Measurements from ENCODE around the gene RNF4. TPM values are rescaled to one million over a fixed set of nuclear protein-coding genes. Genes with fewer than 3 reads are reported as not detected.

The RNF4 gene
- total RNA-seq, 4 donors from 2014 or later, result 29.6 to 38.1 (median 32.6) TPM

DNA sequence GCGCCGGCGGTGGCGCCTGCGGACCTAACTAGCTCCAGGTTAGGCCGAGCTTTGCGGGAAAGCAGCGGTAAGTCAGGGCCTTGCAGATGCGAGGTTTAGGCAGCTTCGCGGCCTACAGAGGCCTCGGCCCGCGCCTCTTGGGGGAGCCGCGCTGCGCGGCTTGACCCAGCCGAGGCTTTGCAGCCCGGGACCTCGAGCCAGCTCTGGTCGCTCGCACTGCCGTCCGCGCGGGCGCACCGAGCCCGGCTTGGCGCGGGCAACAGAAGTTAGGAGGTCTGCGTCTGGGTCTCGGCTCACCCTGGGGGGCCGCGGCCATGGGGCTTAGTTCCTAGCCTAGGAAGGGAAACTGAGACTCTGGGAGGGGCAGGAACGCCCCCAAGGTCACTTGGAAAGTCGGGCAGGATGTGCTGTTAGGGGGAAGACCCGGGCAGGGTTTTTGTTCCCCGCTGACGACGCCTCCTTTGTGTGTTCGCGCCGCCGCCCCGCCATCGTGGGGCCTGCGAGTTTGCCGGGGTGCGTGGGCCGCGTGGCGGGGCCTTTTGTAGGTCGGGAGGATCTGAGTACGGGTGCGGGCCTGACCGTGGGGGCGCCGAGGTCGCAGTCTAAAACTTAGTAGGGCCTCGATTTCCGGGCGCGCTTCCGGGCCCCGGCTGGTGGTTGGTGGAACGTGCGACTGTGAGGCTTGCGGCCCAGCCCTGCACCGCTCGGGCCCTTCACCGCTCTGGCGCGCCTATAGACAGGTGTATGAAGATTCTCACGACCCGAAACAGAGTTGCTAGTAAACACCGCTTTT, 482 bp downstream of the RNF4 start:
- intact Hi-C loops (cut with DNase I), result no loop called here
- DNase-seq, result peak; percentile 13
- no peak for TF ChIP-seq POLR2A (IDR thresholded peaks at IDR 0.05)
- TF ChIP-seq, protein P1, sequence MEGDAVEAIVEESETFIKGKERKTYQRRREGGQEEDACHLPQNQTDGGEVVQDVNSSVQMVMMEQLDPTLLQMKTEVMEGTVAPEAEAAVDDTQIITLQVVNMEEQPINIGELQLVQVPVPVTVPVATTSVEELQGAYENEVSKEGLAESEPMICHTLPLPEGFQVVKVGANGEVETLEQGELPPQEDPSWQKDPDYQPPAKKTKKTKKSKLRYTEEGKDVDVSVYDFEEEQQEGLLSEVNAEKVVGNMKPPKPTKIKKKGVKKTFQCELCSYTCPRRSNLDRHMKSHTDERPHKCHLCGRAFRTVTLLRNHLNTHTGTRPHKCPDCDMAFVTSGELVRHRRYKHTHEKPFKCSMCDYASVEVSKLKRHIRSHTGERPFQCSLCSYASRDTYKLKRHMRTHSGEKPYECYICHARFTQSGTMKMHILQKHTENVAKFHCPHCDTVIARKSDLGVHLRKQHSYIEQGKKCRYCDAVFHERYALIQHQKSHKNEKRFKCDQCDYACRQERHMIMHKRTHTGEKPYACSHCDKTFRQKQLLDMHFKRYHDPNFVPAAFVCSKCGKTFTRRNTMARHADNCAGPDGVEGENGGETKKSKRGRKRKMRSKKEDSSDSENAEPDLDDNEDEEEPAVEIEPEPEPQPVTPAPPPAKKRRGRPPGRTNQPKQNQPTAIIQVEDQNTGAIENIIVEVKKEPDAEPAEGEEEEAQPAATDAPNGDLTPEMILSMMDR (IDR thresholded peaks at IDR 0.05), result peak in 1 of 6 experiments; percentile 6
- Histone ChIP-seq H3K9me3 (no peaks in the 10 kb centered on the region), H3K36me3 (peaks cover 0 to 35% (median 5%) of the 10 kb centered on the region in 3 donors), H3K27me3 (no peaks in the 10 kb centered on the region), H3K27ac (peak overlapping the region; percentile 94 to 97 (median 94)), H3K4me3 (peak overlapping the region; percentile 75 to 98 (median 92)), H3K4me1 (peaks cover 6 to 51% (median 23%) of the 10 kb centered on the region in 3 donors)
- 1% methylated on average over 21 to 42 of the region's 78 CpGs for WGBS, 2 donors

DNA sequence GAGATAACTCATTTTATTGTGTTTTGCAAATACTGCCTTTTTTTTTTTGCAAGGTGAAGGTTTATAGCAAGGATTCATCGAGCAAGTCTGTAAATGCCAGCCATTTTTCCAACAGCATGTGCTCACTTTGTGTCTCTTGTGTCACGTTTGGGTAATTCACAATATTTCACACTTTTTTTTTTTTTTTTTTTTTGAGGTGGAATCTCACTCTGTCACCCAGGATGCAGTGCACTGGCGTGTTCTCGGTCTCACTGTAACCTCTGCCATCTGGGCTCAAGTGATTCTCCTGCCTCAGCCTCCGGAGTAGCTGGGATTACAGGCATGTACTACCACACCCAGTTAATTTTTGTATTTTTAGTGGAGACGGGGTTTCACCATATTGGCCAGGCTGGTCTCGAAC, 1.9 kb downstream of the RNF4 start:
- no peak for TF ChIP-seq POLR2A (IDR thresholded peaks at IDR 0.05)
- TF ChIP-seq, protein P1 (IDR thresholded peaks at IDR 0.05), result no peak
- Histone ChIP-seq H3K4me3 (peak overlapping the region in 3 of 4 donors; percentile 85 to 98 (median 98)), H3K36me3 (peaks cover 0 to 43% (median 5%) of the 10 kb centered on the region in 3 donors), H3K9me3 (no peaks in the 10 kb centered on the region), H3K27me3 (no peaks in the 10 kb centered on the region), H3K4me1 (peaks cover 6 to 58% (median 23%) of the 10 kb centered on the region in 3 donors), H3K27ac (peak overlapping the region in 1 of 4 donors; percentile 94)
- intact Hi-C loops (cut with DNase I), result no loop called here
- WGBS, 2 donors, result 65 to 72% methylated on average over 7 of the region's 7 CpGs
- DNase-seq, result no peak

DNA sequence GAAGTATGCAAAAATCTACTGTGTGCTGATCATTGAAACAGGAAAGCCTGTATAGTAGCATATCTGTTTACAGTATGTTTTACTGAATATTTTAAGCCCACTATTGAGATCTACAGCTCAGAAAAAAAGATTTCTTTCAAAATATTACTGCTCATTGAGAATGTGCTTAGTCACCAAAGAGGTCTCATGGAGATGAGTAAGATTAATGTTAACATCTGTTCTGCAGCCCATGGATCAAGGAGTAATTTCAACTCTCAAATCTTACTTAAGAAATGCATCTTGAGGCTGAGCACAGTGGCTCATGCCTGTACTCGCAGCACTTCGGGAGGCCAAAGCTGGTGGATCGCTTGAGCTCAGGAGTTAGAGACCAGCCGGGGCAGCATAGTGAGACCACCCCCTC, 3.3 kb downstream of the RNF4 start:
- H3K4me1 ChIP-seq, result peaks cover 6 to 70% (median 23%) of the 10 kb centered on the region in 3 donors

DNA sequence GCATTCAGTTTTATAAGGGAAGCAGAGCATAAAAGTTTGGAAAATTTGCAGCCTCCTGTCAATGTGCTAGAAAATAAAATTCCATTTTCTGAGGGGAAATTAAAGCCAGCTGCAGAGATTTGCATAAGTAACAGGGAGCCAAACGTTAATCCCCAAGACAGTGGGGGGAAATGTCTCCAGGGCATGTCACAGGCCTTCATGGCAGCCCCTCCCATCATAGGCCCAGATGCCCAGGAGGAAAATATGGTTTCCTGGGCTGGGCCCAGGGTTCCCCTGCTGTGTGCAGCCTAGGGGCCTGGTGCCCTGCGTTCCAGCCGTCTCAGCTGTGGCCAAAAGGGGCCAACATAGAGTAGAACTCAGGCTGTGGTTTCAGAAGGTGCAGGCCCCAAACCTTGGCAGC, 9.3 kb downstream of the RNF4 start:
- Histone ChIP-seq H3K36me3 (peaks cover 0 to 35% (median 2%) of the 10 kb centered on the region in 3 donors), H3K27ac (no peak overlapping the region), H3K9me3 (no peaks in the 10 kb centered on the region), H3K27me3 (no peaks in the 10 kb centered on the region), H3K4me3 (no peak overlapping the region), H3K4me1 (peaks cover 28 to 88% (median 32%) of the 10 kb centered on the region in 3 donors)
- no peak for DNase-seq
- intact Hi-C loops (cut with DNase I), result no loop called here
- WGBS, 2 donors, result 8 to 65% methylated on average over 1 to 3 of the region's 3 CpGs
- TF ChIP-seq, protein P1 (IDR thresholded peaks at IDR 0.05), result no peak
- no peak for TF ChIP-seq POLR2A (IDR thresholded peaks at IDR 0.05)

More for the DNA sequence above, 3.3 kb downstream of the RNF4 start:
- intact Hi-C loops (cut with DNase I), result no loop called here
- TF ChIP-seq, protein P1 (IDR thresholded peaks at IDR 0.05), result no peak
- TF ChIP-seq POLR2A (IDR thresholded peaks at IDR 0.05), result no peak
- Histone ChIP-seq H3K9me3 (no peaks in the 10 kb centered on the region), H3K4me3 (no peak overlapping the region), H3K36me3 (peaks cover 0 to 56% (median 5%) of the 10 kb centered on the region in 3 donors), H3K27ac (no peak overlapping the region), H3K27me3 (no peaks in the 10 kb centered on the region)
- DNase-seq, result no peak
- WGBS, 2 donors, result 66 to 90% methylated on average over 4 of the region's 4 CpGs

DNA sequence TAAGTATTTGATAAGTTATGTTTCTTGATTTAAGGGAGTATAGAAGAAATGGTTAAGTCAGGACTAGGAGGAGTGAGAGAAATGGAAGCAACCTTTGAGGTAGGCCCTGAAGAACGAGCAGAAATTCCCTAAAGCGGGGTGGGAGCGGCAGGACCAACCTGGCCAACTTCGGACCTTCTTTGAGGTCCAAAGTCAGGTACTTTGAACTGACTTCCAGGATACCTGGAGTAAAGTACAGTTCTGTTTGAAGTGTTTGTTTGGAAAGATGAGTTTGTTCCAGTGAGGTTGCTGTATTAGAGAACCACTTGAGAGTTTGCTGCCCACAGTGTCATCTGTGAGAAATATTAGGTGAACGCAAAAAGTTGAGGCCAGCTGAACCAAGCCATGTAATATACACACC, 11.7 kb downstream of the RNF4 start:
- intact Hi-C loops (cut with DNase I), result no loop called here
- H3K27ac ChIP-seq, result no peak overlapping the region
- H3K4me1 ChIP-seq, result peaks cover 29 to 98% (median 52%) of the 10 kb centered on the region in 3 donors
- H3K36me3 ChIP-seq, result peaks cover 0 to 15% (median 0%) of the 10 kb centered on the region in 3 donors
- no peaks in the 10 kb centered on the region for H3K27me3 ChIP-seq
- no peak for DNase-seq
- 90% methylated on average over 5 of the region's 5 CpGs for WGBS, 2 donors
- no peak overlapping the region for H3K4me3 ChIP-seq
- no peaks in the 10 kb centered on the region for H3K9me3 ChIP-seq
- TF ChIP-seq POLR2A (IDR thresholded peaks at IDR 0.05), result no peak
- TF ChIP-seq, protein P1 (IDR thresholded peaks at IDR 0.05), result no peak

All from esophagus squamous epithelium (tissue), 5 donors.